ENCODE results near the gene COPS7A.

GRCh38 chr12:6758506-6759095 lies 34.8 kb downstream of the COPS7A start:
- no peak for TF ChIP-seq POLR2A (IDR thresholded peaks at IDR 0.05)
- TF ChIP-seq, protein P1, sequence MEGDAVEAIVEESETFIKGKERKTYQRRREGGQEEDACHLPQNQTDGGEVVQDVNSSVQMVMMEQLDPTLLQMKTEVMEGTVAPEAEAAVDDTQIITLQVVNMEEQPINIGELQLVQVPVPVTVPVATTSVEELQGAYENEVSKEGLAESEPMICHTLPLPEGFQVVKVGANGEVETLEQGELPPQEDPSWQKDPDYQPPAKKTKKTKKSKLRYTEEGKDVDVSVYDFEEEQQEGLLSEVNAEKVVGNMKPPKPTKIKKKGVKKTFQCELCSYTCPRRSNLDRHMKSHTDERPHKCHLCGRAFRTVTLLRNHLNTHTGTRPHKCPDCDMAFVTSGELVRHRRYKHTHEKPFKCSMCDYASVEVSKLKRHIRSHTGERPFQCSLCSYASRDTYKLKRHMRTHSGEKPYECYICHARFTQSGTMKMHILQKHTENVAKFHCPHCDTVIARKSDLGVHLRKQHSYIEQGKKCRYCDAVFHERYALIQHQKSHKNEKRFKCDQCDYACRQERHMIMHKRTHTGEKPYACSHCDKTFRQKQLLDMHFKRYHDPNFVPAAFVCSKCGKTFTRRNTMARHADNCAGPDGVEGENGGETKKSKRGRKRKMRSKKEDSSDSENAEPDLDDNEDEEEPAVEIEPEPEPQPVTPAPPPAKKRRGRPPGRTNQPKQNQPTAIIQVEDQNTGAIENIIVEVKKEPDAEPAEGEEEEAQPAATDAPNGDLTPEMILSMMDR (IDR thresholded peaks at IDR 0.05), result no peak

All from body of pancreas (tissue), 4 donors.